Motor neuron (in vitro differentiated cells): ENCODE measurements around the gene STK10. TPM values are rescaled to one million over a fixed set of nuclear protein-coding genes. Genes with fewer than 3 reads are reported as not detected.

Source experiments
- ATAC-seq, 8 experiments: fragments of 200-7000 bp; cut with Tn5 transposase; replicated peaks in 6 of 8; 2 replicates each; pipeline ENCODE4 v1.8.0; 2021; ENCODE audit warnings: mild to moderate bottlenecking in 8 of 8, moderate library complexity in 8 of 8
- H3K27ac ChIP-seq, 2 donors: fragments of 250-450 bp; sonication (Bioruptor Pico); 2 replicates each; pipeline ENCODE4 v1.9.0; 2021; ENCODE audit warnings: antibody characterized with exemption in 2 of 2, mild to moderate bottlenecking in 2 of 2, moderate library complexity in 1 of 2
- H3K4me1 ChIP-seq, 2 donors: fragments of 250-450 bp; sonication (Bioruptor Pico); replicated peaks in 1 of 2; 2 replicates each; pipeline ENCODE4 v1.6.1; 2021; ENCODE audit warnings: antibody characterized with exemption in 2 of 2, mild to moderate bottlenecking in 2 of 2, moderate library complexity in 1 of 2
- H3K4me3 ChIP-seq, 5 donors: fragments of 250-450 bp; sonication (Bioruptor Pico); 2 replicates each; pipeline ENCODE4 v1.9.0; 2021; ENCODE audit warnings: antibody characterized with exemption in 5 of 5, mild to moderate bottlenecking in 5 of 5, moderate library complexity in 4 of 5
- WGBS, 10 experiments: fragments of 450-650 bp; shearing (Covaris generic); methylation state at CpG; one replicate each; pipeline ENCODE4 v1.0.0; 2022; 5-methylcytosine and 5-hydroxymethylcytosine counted together
- in situ Hi-C, 9 experiments: fragments of 400-800 bp; cut with MboI; loops; one replicate each; pipeline ENCODE4 v1.15.0; 2021; ENCODE audit warnings: low sequenced_read_pairs in 9 of 9, low pct_unique_long_range_greater_than_20kb in 2 of 9; ENCODE audit not compliant: unreplicated experiment in 9 of 9
- total RNA-seq, 8 experiments: library from RNA; unstranded; fragments of 300-600 nt; gene quantifications; 2 replicates each; pipeline versions ENCODE4 v1.2.3 to v1.2.4, GENCODE V29; 2022

STK10 gene
- total RNA-seq, 8 experiments from 2014 or later: 3.6 to 24.6 (median 8.1) TPM

DNA sequence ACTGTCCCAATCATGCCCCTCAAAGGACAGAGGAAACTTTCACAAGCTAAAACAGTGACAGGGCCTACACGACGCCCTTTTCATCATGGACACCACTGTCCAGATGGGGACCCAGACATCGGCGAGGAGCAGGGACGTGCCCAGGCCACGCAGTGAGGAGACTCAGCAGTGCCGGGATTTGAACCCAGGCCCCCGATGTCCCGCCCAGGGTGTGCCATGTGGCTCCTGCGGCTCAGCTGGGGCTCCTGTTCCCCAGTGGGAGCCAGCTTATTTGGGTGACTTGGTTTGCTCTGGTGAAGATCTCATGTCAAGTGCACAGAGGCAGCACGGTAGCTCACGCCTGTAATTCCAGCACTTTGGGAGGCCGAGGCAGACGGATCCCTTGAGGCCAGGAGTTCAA, 82.2 kb downstream of the STK10 start:
- in situ Hi-C loops: loop anchor here in 4 of 9 experiments (10.0 to 25.0 kb wide), 3 partner anchors 79 to 581 kb away; partner anchors contain the start of genes UBTD2 (in 3 of the 4) and STK10 (in 1 of the 4)
- H3K27ac ChIP-seq: no peak overlapping the region
- H3K4me1 ChIP-seq: peaks cover 25 to 34% of the 10 kb centered on the region in 2 donors
- ATAC-seq: no peak
- no peak overlapping the region for H3K4me3 ChIP-seq
- WGBS, 10 experiments: 85 to 100% (median 93%) methylated on average over 1 to 8 of the region's 14 CpGs; no CpG with 5 or more reads in 5 of the 10 experiments

GRCh38 chr5:172104801-172105701, 83.0 kb downstream of the STK10 start:
- peak in 1 of 8 experiments; percentile 8 for ATAC-seq
- Histone ChIP-seq H3K27ac (no peak overlapping the region), H3K4me1 (peaks cover 25 to 34% of the 10 kb centered on the region in 2 donors), H3K4me3 (no peak overlapping the region)
- WGBS, 10 experiments: 84 to 100% (median 96%) methylated on average over 1 to 7 of the region's 17 CpGs; no CpG with 5 or more reads in 7 of the 10 experiments
- in situ Hi-C loops: loop anchor here in 4 of 9 experiments (10.0 to 25.0 kb wide), 3 partner anchors 80 to 582 kb away; partner anchors contain the start of genes UBTD2 (in 3 of the 4) and STK10 (in 1 of the 4)

DNA sequence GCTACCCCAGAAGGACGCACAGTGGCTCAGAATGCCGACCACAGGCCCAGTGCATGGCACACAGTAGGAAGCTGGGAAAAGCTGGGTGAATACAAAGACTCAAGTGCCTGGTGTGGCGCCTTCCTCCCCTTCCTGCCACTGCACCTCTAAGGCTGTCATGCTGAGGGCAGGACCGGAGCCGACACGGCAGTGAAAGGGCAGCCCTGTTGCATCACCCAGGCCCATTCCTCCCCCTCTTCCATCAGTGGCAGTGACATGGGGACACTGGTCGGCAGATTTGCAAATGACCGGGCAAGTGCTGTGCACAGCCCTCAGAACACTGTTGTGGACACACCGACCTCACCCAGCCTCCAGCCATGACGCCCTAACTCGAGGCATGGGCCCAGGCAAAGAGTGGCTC, 84.0 kb downstream of the STK10 start:
- peak in 6 of 8 experiments; percentile 2 to 77 (median 52) for ATAC-seq
- H3K4me1 ChIP-seq: peaks cover 25 to 34% of the 10 kb centered on the region in 2 donors
- in situ Hi-C loops: loop anchor here in 4 of 9 experiments (10.0 to 25.0 kb wide), 3 partner anchors 81 to 583 kb away; partner anchors contain the start of genes UBTD2 (in 3 of the 4) and STK10 (in 1 of the 4)

GRCh38 chr5:172102913-172103626, 85.0 kb downstream of the STK10 start:
- peaks cover 25 to 34% of the 10 kb centered on the region in 2 donors for H3K4me1 ChIP-seq
- 0 to 34% (median 11%) methylated on average over 2 to 12 of the region's 21 CpGs; no CpG with 5 or more reads in 6 of the 10 experiments for WGBS, 10 experiments
- peak overlapping the region; percentile 43 to 64 for H3K27ac ChIP-seq
- in situ Hi-C loops: loop anchor here in 4 of 9 experiments (10.0 to 25.0 kb wide), 3 partner anchors 82 to 584 kb away; partner anchors contain the start of genes UBTD2 (in 3 of the 4) and STK10 (in 1 of the 4)
- peak; percentile 59 to 86 (median 70) for ATAC-seq
- H3K4me3 ChIP-seq: no peak overlapping the region

More for the DNA sequence above, 84.0 kb downstream of the STK10 start:
- H3K27ac ChIP-seq: peak overlapping the region; percentile 35 to 43
- 30 to 100% (median 55%) methylated on average over 1 to 9 of the region's 11 CpGs; no CpG with 5 or more reads in 5 of the 10 experiments for WGBS, 10 experiments
- no peak overlapping the region for H3K4me3 ChIP-seq

DNA sequence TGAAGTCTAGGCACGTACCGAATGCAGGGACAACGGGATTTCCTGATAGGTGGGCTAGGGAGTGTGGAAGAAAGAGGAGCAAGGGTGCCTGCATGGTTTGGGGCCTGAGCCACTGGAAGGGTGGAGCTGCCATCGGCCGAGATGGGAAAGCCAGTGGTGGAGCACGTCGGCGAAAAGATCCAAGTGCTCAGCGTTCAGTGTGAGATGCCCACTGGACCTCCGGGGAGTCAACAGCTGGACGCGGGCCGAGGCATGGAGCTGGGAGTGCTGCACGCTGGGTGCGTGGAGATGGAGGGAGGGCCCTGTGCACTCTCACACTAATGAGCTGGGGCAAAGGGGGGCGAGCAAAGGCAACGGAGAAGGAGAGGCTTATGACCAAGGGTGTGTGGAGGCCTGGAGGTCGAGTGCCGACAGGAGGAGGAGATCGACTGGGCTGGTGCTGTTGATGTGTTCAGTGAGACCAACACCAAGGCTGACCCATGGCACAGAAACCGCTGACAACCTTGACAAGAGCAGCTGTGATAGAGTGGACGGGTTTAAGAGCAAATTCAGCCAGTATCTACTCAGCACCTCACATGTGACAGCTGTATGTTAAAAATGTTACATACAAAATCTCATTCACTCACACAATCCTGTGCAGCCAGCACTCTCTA, 85.7 kb downstream of the STK10 start:
- H3K4me1 ChIP-seq: peaks cover 25 to 29% of the 10 kb centered on the region in 2 donors
- in situ Hi-C loops: loop anchor here in 4 of 9 experiments (10.0 to 25.0 kb wide), 3 partner anchors 82 to 585 kb away; partner anchors contain the start of genes UBTD2 (in 3 of the 4) and STK10 (in 1 of the 4)
- no peak overlapping the region for H3K4me3 ChIP-seq
- H3K27ac ChIP-seq: no peak overlapping the region
- ATAC-seq: no peak
- 80 to 100% (median 92%) methylated on average over 1 to 6 of the region's 22 CpGs; no CpG with 5 or more reads in 4 of the 10 experiments for WGBS, 10 experiments

DNA sequence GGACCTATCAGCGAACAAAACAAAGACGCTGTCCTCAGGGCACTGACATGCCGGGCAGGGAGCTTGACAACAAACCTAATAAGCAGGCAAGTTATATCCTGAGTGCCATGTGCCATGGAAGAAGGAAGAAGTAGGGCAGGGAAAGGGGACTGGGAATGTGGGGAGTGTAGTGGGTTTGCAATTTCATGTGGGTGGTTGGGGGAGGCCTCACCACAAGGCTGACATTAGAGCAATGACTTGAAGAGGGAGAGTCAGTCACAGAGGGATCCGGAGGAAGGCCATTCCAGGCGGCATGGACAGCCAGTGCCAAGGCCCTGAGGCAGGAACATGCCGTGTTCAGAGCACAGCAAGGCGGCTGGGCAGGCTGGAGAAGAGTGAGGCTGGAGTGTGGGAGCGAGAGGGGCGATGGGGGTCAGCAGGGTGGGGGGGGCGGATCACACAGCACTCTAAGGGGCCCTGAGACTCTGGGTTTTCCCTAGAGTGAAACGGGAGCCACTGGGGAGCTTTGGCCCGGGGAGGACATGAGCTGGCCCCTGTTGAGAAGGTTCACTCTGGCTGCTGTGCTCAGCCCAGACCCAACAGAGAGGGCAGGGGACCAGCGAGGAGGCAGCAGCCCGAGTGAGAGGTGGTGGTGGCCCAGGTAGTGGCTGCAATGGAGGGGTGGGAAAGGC, 86.3 kb downstream of the STK10 start:
- 65 to 92% (median 87%) methylated on average over 2 to 5 of the region's 14 CpGs; no CpG with 5 or more reads in 5 of the 10 experiments for WGBS, 10 experiments
- Histone ChIP-seq H3K4me3 (no peak overlapping the region), H3K27ac (no peak overlapping the region), H3K4me1 (peaks cover 25% of the 10 kb centered on the region in 2 donors)
- ATAC-seq: no peak
- in situ Hi-C loops: loop anchor here in 4 of 9 experiments (10.0 to 25.0 kb wide), 3 partner anchors 83 to 586 kb away; partner anchors contain the start of genes UBTD2 (in 3 of the 4) and STK10 (in 1 of the 4)

DNA sequence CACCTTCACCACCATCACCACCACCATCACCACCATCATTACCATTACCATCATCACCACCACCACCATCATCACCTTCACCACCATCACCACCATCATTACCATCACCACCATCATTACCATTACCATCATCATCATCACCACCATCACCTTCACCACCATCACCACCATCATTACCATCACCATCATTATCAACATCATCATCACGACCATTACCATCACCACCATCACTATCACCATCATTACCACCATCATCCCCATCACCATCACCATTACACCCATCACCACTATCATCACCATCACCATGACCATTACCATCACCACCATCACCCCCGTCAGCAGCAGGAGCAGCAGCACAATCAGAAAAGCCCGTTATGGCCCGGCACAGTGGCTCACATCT, 89.1 kb downstream of the STK10 start:
- Histone ChIP-seq H3K4me3 (no peak overlapping the region), H3K4me1 (peaks cover 17 to 18% of the 10 kb centered on the region in 2 donors), H3K27ac (no peak overlapping the region)
- ATAC-seq: no peak
- in situ Hi-C loops: no loop called here
- WGBS, 10 experiments: 90 to 100% (median 95%) methylated on average over 1 to 4 of the region's 4 CpGs; no CpG with 5 or more reads in 4 of the 10 experiments

DNA sequence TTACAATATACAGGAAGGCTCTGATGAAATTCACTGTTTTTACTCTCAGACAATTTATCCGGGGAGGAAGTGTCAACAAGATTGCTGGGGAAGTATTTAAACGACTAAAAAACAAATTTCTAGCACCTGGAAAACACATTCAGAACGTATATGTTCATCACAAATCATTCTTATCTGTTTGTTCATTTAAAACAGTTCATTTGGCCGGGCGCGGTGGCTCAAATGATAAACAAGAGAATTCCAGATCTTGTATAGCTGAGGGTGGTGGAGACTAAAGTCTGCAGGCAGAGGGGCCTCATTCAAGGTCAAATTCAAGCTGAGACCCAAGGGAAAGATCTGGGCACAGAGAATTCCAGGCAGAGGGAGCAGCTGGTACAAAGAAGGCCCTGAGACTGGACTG, 90.0 kb downstream of the STK10 start:
- Histone ChIP-seq H3K4me1 (peaks cover 9% of the 10 kb centered on the region in 2 donors), H3K4me3 (no peak overlapping the region), H3K27ac (no peak overlapping the region)
- ATAC-seq: no peak
- 66 to 89% (median 80%) methylated on average over 2 to 6 of the region's 6 CpGs; no CpG with 5 or more reads in 1 of the 10 experiments for WGBS, 10 experiments
- in situ Hi-C loops: no loop called here

GRCh38 chr5:172097356-172097755, 90.7 kb downstream of the STK10 start:
- Histone ChIP-seq H3K4me3 (no peak overlapping the region), H3K27ac (no peak overlapping the region), H3K4me1 (peaks cover 2% of the 10 kb centered on the region in 2 donors)
- 0 to 100% (median 90%) methylated on average over 1 to 6 of the region's 14 CpGs; no CpG with 5 or more reads in 3 of the 10 experiments for WGBS, 10 experiments
- ATAC-seq: no peak
- in situ Hi-C loops: no loop called here

DNA sequence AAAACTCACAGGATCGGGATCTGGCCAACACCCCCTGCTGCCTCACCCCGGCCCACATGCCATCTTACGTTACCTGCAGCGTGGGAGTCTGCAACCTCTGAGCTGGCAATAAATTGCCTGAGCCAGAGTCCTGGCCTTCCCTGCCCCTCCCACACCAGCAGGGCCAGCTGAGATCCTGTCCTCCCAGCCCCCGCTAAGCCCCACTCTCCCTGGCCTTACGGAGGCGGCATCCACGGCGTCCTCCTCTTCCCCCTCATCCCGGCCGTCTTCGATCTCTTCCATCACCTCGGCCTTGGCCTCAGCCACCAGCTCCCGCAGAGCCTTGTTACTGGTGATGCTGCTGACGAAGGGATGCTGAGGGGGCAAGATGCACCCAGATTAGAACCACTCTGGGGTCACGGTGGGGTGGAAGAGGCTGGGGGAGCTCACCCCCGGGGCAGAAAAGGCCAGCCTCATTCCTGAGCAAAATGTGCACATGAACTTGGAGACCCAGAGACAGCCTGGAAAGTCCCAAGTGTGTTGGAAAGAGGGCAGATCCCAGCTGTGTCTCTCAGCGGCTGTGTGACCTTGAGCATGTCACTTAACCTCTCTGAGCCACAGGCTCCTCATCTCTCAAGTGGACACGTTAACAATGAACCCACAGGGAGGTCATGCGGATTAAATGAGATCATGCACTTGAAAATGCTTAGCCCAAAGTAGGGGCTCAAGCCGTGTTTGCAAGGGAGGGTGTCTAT, 91.7 kb downstream of the STK10 start:
- Histone ChIP-seq H3K4me1 (no peaks in the 10 kb centered on the region), H3K4me3 (no peak overlapping the region), H3K27ac (no peak overlapping the region)
- WGBS, 10 experiments: 50 to 100% (median 87%) methylated on average over 1 to 6 of the region's 21 CpGs; no CpG with 5 or more reads in 2 of the 10 experiments
- in situ Hi-C loops: no loop called here
- ATAC-seq: no peak
